Measurements from ENCODE around the gene EEF1AKMT3. TPM values are rescaled to one million over a fixed set of nuclear protein-coding genes. Genes with fewer than 3 reads are reported as not detected.
A peak's percentile ranks its signal among the peaks of the same experiment; 100 is the strongest.

Gene EEF1AKMT3
- polyA plus RNA-seq, 1 donor (not counting 4 experiments of a cell fraction or from before 2014, with no cell fraction given) = 7.7 TPM

- Histone ChIP-seq H3K27me3 (ENCODE audit: control insufficient read depth, extremely low read depth, insufficient read depth, low read length) (no peaks in the 10 kb centered on the region), H3K36me3 (ENCODE audit: control insufficient read depth in 2 of 2, extremely low read depth in 1 of 2, insufficient read depth in 2 of 2, low read length in 2 of 2) (peaks cover 9 to 10% of the 10 kb centered on the region in 2 experiments), H3K9me3 (ENCODE audit: control insufficient read depth, low read depth, low read length) (no peaks in the 10 kb centered on the region), H3K4me2 (ENCODE audit: control insufficient read depth, extremely low read depth, insufficient read depth, low read depth, low read length) (no peak overlapping the region), H3K4me1 (ENCODE audit: control insufficient read depth, extremely low read depth, insufficient read depth, low read length) (peaks cover 12% of the 10 kb centered on the region), H3K4me3 (ENCODE audit: control insufficient read depth in 2 of 3, extremely low read depth in 1 of 3, insufficient read depth in 2 of 3, low read depth in 1 of 3, low read length in 3 of 3) (no peak overlapping the region), H4K20me1 (ENCODE audit: control insufficient read depth, extremely low read depth, insufficient read depth, low read length) (no peaks in the 10 kb centered on the region), H3K27ac (ENCODE audit: control insufficient read depth, insufficient read depth, low read length) (no peak overlapping the region), H2AFZ (ENCODE audit: control insufficient read depth, low read length) (no peak overlapping the region), H3K9me1 (ENCODE audit: control insufficient read depth, extremely low read depth, insufficient read depth, low read length) (no peaks in the 10 kb centered on the region), H3K79me2 (ENCODE audit: control insufficient read depth, insufficient read depth, low read length) (peaks cover 15% of the 10 kb centered on the region), H3K9ac (ENCODE audit: control insufficient read depth, extremely low read depth, insufficient read depth, low read length) (no peak overlapping the region)
- no peak for FAIRE-seq
- TF ChIP-seq EZH2 (IDR thresholded peaks at IDR 0.05; ENCODE audit: low read length) (no peak), CTCF (optimal IDR thresholded peaks at IDR 0.05 in 1 of 3, IDR thresholded peaks at IDR 0.05 in 1 of 3, conservative IDR thresholded peaks at IDR 0.05 in 1 of 3; ENCODE audit: extremely low read depth in 1 of 3, insufficient read depth in 2 of 3, low read length in 3 of 3) (no peak)
- dilution Hi-C loops (cut with MboI; ENCODE audit: extremely low pct_ligation_motif_present, low sequenced_read_pairs) = no loop called here
- DNase-seq (ENCODE audit: low read depth, low spot score) = no peak
Measured at GRCh38 chr12:57775044-57775443, 2.6 kb downstream of the EEF1AKMT3 start.

- no peaks in the 10 kb centered on the region for H4K20me1 ChIP-seq (ENCODE audit: control insufficient read depth, extremely low read depth, insufficient read depth, low read length)
- H3K4me1 ChIP-seq (ENCODE audit: control insufficient read depth, extremely low read depth, insufficient read depth, low read length) = peaks cover 9% of the 10 kb centered on the region
- no peak overlapping the region for H2AFZ ChIP-seq (ENCODE audit: control insufficient read depth, low read length)
- no peaks in the 10 kb centered on the region for H3K9me3 ChIP-seq (ENCODE audit: control insufficient read depth, low read depth, low read length)
- peaks cover 6 to 12% of the 10 kb centered on the region in 2 experiments for H3K36me3 ChIP-seq (ENCODE audit: control insufficient read depth in 2 of 2, extremely low read depth in 1 of 2, insufficient read depth in 2 of 2, low read length in 2 of 2)
- FAIRE-seq (no peak), DNase-seq (ENCODE audit: low read depth, low spot score) (no peak)
- dilution Hi-C loops (cut with MboI; ENCODE audit: extremely low pct_ligation_motif_present, low sequenced_read_pairs) = no loop called here
- H3K4me3 ChIP-seq (ENCODE audit: control insufficient read depth in 2 of 3, extremely low read depth in 1 of 3, insufficient read depth in 2 of 3, low read depth in 1 of 3, low read length in 3 of 3) = no peak overlapping the region
- H3K27me3 ChIP-seq (ENCODE audit: control insufficient read depth, extremely low read depth, insufficient read depth, low read length) = no peaks in the 10 kb centered on the region
- peak in 1 of 3 experiments; percentile 23 for TF ChIP-seq CTCF (optimal IDR thresholded peaks at IDR 0.05 in 1 of 3, IDR thresholded peaks at IDR 0.05 in 1 of 3, conservative IDR thresholded peaks at IDR 0.05 in 1 of 3; ENCODE audit: extremely low read depth in 1 of 3, insufficient read depth in 2 of 3, low read length in 3 of 3)
- TF ChIP-seq EZH2 (IDR thresholded peaks at IDR 0.05; ENCODE audit: low read length) = no peak
- H3K79me2 ChIP-seq (ENCODE audit: control insufficient read depth, insufficient read depth, low read length) = peaks cover 11% of the 10 kb centered on the region
- no peaks in the 10 kb centered on the region for H3K9me1 ChIP-seq (ENCODE audit: control insufficient read depth, extremely low read depth, insufficient read depth, low read length)
- H3K27ac ChIP-seq (ENCODE audit: control insufficient read depth, insufficient read depth, low read length) = no peak overlapping the region
- no peak overlapping the region for H3K4me2 ChIP-seq (ENCODE audit: control insufficient read depth, extremely low read depth, insufficient read depth, low read depth, low read length)
- H3K9ac ChIP-seq (ENCODE audit: control insufficient read depth, extremely low read depth, insufficient read depth, low read length) = no peak overlapping the region
Measured at GRCh38 chr12:57775563-57776246, 3.3 kb downstream of the EEF1AKMT3 start.
